Lung (tissue), 12 donors: ENCODE results near the gene UBE2D3. TPM values are rescaled to one million over a fixed set of nuclear protein-coding genes. Genes with fewer than 3 reads are reported as not detected.

Source experiments
- ATAC-seq: fragments of 200-7000 bp; cut with Tn5 transposase; one replicate; pipeline ENCODE4 v1.9.1; 2020; ENCODE audit warnings: moderate number of reproducible peaks; ENCODE audit not compliant: insufficient read depth, low FRiP score
- DNase-seq, 3 donors: peaks; one replicate each; pipeline ENCODE4 v3.0.0-alpha.2; 2013 to 2017
- H3K27ac ChIP-seq, 2 donors: one replicate each; pipeline ENCODE4 v1.5.1; 2013; ENCODE audit warnings: mild to moderate bottlenecking in 2 of 2, moderate library complexity in 2 of 2, control low read depth in 1 of 2, inconsistent platforms in 1 of 2, low read depth in 1 of 2, low read length in 1 of 2
- H3K27me3 ChIP-seq, 3 donors: one replicate each; pipeline ENCODE4 v1.5.1; 2013; ENCODE audit warnings: low read length in 2 of 3; ENCODE audit not compliant: control insufficient read depth in 3 of 3, insufficient read depth in 3 of 3
- H3K36me3 ChIP-seq, 4 donors: one replicate each; pipeline ENCODE4 v1.5.1; 2013; ENCODE audit warnings: low read length in 4 of 4, mild to moderate bottlenecking in 1 of 4, moderate library complexity in 1 of 4; ENCODE audit not compliant: control insufficient read depth in 4 of 4, insufficient read depth in 4 of 4
- H3K4me1 ChIP-seq, 5 donors: one replicate each; pipeline ENCODE4 v1.5.1; 2013; ENCODE audit warnings: low read length in 5 of 5, mild to moderate bottlenecking in 2 of 5, moderate library complexity in 1 of 5; ENCODE audit not compliant: control insufficient read depth in 5 of 5, insufficient read depth in 5 of 5
- H3K4me3 ChIP-seq: one replicate; pipeline ENCODE4 v1.5.1; 2013; ENCODE audit warnings: mild to moderate bottlenecking, control low read depth, moderate library complexity
- H3K9ac ChIP-seq, 2 donors: one replicate each; pipeline ENCODE4 v1.5.1; 2013; ENCODE audit warnings: low read length in 2 of 2, control low read depth in 1 of 2; ENCODE audit not compliant: insufficient read depth in 1 of 2
- H3K9me3 ChIP-seq, 4 donors: one replicate each; pipeline ENCODE4 v1.5.1; 2013; ENCODE audit warnings: low read length in 3 of 4, mild to moderate bottlenecking in 1 of 4, moderate library complexity in 1 of 4; ENCODE audit not compliant: control insufficient read depth in 4 of 4, insufficient read depth in 3 of 4
- WGBS, 2 donors: extraction: QIAGEN DNeasy Blood & Tissue Kit; methylation state at CpG; one replicate each; pipeline ENCODE4 v1.1.7; 2013; 5-methylcytosine and 5-hydroxymethylcytosine counted together
- polyA plus RNA-seq, 2 donors: library from polyadenylated mRNA; stranded (reverse); fragments of 200-250 nt; gene quantifications; one replicate each; pipeline ENCODE4 v1.2.1, GENCODE V29; 2013
- total RNA-seq, 2 donors: library from RNA; depleted of rRNA in 1 of 2; stranded (reverse); fragments of >200 nt in 1 of 2; gene quantifications; one replicate each; pipeline ENCODE4 v1.2.1, GENCODE V29; 2014 to 2021
- TF ChIP-seq, protein P1 (sequence below): IDR thresholded peaks from 2 replicates; pipeline ENCODE4 v1.5.1; 2012; ENCODE audit warnings: mild to moderate bottlenecking; ENCODE audit errors: control extremely low read depth, extremely low read depth
- donor health status: control.
- donor health status: control.
- donor health status: Bipolar disorder and iron deficiency.
- donor health status: healthy.
- donor health status: DM: yes; HTN: yes; CAD: no.

The UBE2D3 gene
- total and polyA plus RNA-seq, 4 donors = 165 to 373 (median 273) TPM

DNA sequence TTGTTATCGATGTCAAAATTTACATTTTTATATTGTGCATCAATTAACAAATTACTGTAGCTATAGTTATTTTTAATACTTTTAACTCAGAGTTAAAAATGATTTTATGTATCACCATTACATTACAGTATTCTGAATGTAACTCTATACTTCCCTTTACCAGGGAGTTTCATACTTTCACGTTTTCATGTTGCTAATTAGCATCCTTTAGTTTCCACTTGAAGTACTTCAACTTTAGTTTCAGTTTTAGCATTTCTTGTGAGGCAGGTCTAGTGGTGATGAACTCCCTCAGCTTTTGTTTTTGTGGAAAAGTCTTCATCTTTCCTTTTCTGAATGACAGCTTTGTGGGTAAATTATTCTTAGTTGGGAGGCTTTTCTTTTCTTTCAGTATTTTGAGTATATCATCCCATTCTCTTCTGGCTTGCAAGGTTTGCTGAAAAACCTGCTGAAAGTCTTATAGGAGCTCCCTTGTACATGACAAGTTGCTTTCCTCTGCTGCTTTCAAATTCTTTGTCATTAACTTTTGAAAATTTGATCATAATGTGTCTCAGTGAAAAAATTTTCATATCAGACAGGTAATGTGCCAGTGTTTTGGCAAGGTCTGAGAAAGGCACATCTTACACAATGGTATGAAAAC lies 31.6 kb upstream of the UBE2D3 start:
- no peak overlapping the region for H3K9ac ChIP-seq
- 89 to 92% methylated on average over 2 of the region's 2 CpGs for WGBS, 2 donors

GRCh38 chr4:102850370-102850769 lies 23.0 kb upstream of the UBE2D3 start:
- Histone ChIP-seq H3K9me3 (no peaks in the 10 kb centered on the region), H3K27me3 (no peaks in the 10 kb centered on the region), H3K27ac (no peak overlapping the region), H3K9ac (no peak overlapping the region), H3K36me3 (no peaks in the 10 kb centered on the region), H3K4me3 (no peak overlapping the region), H3K4me1 (no peaks in the 10 kb centered on the region)
- DNase-seq (no peak), ATAC-seq (no peak)
- TF ChIP-seq, protein P1, sequence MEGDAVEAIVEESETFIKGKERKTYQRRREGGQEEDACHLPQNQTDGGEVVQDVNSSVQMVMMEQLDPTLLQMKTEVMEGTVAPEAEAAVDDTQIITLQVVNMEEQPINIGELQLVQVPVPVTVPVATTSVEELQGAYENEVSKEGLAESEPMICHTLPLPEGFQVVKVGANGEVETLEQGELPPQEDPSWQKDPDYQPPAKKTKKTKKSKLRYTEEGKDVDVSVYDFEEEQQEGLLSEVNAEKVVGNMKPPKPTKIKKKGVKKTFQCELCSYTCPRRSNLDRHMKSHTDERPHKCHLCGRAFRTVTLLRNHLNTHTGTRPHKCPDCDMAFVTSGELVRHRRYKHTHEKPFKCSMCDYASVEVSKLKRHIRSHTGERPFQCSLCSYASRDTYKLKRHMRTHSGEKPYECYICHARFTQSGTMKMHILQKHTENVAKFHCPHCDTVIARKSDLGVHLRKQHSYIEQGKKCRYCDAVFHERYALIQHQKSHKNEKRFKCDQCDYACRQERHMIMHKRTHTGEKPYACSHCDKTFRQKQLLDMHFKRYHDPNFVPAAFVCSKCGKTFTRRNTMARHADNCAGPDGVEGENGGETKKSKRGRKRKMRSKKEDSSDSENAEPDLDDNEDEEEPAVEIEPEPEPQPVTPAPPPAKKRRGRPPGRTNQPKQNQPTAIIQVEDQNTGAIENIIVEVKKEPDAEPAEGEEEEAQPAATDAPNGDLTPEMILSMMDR = no peak
- 96 to 97% methylated on average over 2 of the region's 2 CpGs for WGBS, 2 donors

More for the DNA sequence above, 31.6 kb upstream of the UBE2D3 start:
- TF ChIP-seq, protein P1 = no peak
- Histone ChIP-seq H3K36me3 (no peaks in the 10 kb centered on the region), H3K9me3 (peaks cover 0 to 8% (median 2%) of the 10 kb centered on the region in 4 donors), H3K4me1 (no peaks in the 10 kb centered on the region), H3K4me3 (no peak overlapping the region), H3K27ac (no peak overlapping the region), H3K27me3 (no peaks in the 10 kb centered on the region)
- no peak for ATAC-seq
- DNase-seq = no peak

DNA sequence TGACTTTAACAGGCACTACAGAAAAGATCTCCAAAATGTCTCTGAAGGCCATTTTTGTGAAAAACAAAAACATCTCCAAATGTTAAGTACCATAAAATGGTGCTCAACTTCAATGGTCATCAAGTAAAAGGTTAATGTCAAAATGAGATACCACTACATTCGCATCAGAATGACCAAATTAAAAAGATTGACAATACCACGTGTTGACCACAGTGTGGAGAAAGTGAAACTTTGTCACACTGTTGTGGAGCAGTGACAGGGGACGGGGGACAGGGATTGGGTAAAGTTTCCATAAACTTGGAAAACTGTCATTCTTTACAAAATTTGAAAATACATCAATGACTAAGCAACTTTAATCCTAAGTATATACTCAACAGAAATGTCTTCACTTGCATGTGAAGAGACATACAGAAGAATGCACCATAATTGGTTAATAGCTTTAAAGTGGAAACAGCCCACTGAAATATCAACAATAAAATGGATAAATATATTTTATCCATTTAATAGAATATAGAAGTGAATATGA lies 22.3 kb upstream of the UBE2D3 start:
- H3K27ac ChIP-seq = no peak overlapping the region
- TF ChIP-seq, protein P1 = no peak
- H3K9me3 ChIP-seq = no peaks in the 10 kb centered on the region
- DNase-seq (no peak), ATAC-seq (no peak)
- no peaks in the 10 kb centered on the region for H3K4me1 ChIP-seq
- no peaks in the 10 kb centered on the region for H3K27me3 ChIP-seq
- no peaks in the 10 kb centered on the region for H3K36me3 ChIP-seq
- no peak overlapping the region for H3K4me3 ChIP-seq
- H3K9ac ChIP-seq = no peak overlapping the region
- 73 to 80% methylated on average over 3 of the region's 3 CpGs for WGBS, 2 donors

DNA sequence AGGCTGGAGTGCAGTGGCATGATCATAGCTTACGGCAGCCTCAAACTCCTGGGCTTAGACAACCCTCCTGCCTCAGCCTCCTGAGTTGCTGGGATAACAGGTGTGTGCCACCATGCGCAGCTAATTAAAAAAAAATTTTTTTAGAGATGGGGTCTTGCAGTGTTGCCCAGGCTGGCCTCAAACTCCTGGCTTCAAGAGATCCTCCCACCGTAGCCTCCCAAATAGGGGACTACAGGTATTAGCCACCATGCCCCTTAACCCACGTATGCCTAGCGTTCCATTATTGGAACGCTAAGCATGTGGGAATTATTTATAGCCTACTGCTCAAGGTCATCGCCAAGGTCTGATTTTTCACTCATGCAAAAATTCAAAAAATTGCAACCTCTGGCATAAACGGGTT lies 20.3 kb upstream of the UBE2D3 start:
- ATAC-seq (no peak), DNase-seq (no peak)
- peaks cover 0 to 2% (median 1%) of the 10 kb centered on the region in 4 donors for H3K36me3 ChIP-seq
- H3K27ac ChIP-seq = no peak overlapping the region
- H3K27me3 ChIP-seq = no peaks in the 10 kb centered on the region
- TF ChIP-seq, protein P1 = no peak
- no peak overlapping the region for H3K4me3 ChIP-seq
- no peak overlapping the region for H3K9ac ChIP-seq
- no peaks in the 10 kb centered on the region for H3K9me3 ChIP-seq
- H3K4me1 ChIP-seq = no peaks in the 10 kb centered on the region
- 98% methylated on average over 8 of the region's 8 CpGs for WGBS, 2 donors
